ENCODE results near the gene GAB2. TPM values are rescaled to one million over a fixed set of nuclear protein-coding genes. Genes with fewer than 3 reads are reported as not detected.

GAB2 gene
- total RNA-seq, 1 experiment from 2014 or later: 3.3 TPM

DNA sequence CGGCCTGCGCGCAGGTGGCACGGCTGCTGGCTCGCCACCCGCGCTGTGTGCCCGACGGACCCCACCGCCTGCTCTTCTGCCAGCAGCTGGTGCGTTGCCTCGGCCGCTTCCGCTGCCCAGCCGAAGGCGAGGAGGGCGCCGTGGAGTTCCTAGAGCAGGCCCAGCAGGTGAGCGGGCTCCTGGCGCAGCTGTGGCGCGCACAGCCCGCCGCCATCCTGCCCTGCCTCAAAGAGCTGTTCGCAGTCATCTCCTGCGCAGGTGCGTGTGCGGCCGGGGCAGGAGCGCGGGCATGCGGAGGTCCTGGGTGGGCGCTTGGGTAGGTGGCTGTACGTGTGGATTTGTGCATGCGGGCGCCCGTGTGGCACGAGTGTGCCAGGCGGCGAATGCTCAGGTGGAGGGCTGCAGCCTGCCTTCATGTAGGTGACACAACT is 220.9 kb downstream of the GAB2 start:
- no peak overlapping the region for H2BK12ac ChIP-seq (ENCODE audit: insufficient read length, low read depth, low read length)
- no peak overlapping the region for H3K27ac ChIP-seq (ENCODE audit: insufficient read length, low read depth, low read length)
- H2BK5ac ChIP-seq (ENCODE audit: insufficient read length, low read length): no peak overlapping the region
- H3K27me3 Mint-ChIP-seq (ENCODE audit: low read depth): no peaks in the 10 kb centered on the region
- H3K36me3 Mint-ChIP-seq (ENCODE audit: insufficient read depth in 1 of 3, low read depth in 3 of 3): peaks cover 0 to 10% (median 0%) of the 10 kb centered on the region in 3 experiments; a peak in 3 of 7 replicates
- H3K4me1 ChIP-seq (ENCODE audit: insufficient read depth, low read length): no peaks in the 10 kb centered on the region
- no peaks in the 10 kb centered on the region for H4K20me1 ChIP-seq (ENCODE audit: control insufficient read depth, insufficient read depth, insufficient read length)
- no peak overlapping the region for H3K27ac Mint-ChIP-seq
- no peak for TF ChIP-seq CTCF (conservative IDR thresholded peaks at IDR 0.05)
- no CpG with 5 or more reads among the region's 40 CpGs for WGBS (ENCODE audit: extremely low coverage, insufficient read length, low lambda C conversion rate)
- H2AFZ ChIP-seq (ENCODE audit: low read length): no peak overlapping the region
- H3K4ac ChIP-seq (ENCODE audit: low read depth, low read length): no peak overlapping the region
- no peak overlapping the region for H3K23ac ChIP-seq (ENCODE audit: insufficient read length, low read depth, low read length)
- no peak for DNase-seq
- H4K5ac ChIP-seq (ENCODE audit: insufficient read length, low read depth, low read length): no peak overlapping the region
- no peaks in the 10 kb centered on the region for H3K9me3 ChIP-seq (ENCODE audit: control insufficient read depth, low read depth, low read length)
- no peaks in the 10 kb centered on the region for H3K23me2 ChIP-seq (ENCODE audit: insufficient read length, low read depth, low read length, poor library complexity, severe bottlenecking)
- H2BK15ac ChIP-seq (ENCODE audit: low read depth, low read length): no peak overlapping the region
- no peak overlapping the region for H4K8ac ChIP-seq (replicated peaks; ENCODE audit: insufficient read length, low read depth, low read length)
- H2BK120ac ChIP-seq (ENCODE audit: low read depth, low read length, poor library complexity, severe bottlenecking): no peak overlapping the region
- no peak overlapping the region for H2BK20ac ChIP-seq (ENCODE audit: low read depth, low read length, poor library complexity, severe bottlenecking)
- H3K14ac ChIP-seq (ENCODE audit: insufficient read depth, low read length): no peak overlapping the region
- no peaks in the 10 kb centered on the region for H3K79me2 ChIP-seq (ENCODE audit: insufficient read depth, low read length)
- no peaks in the 10 kb centered on the region for H3K27me3 ChIP-seq (ENCODE audit: insufficient read depth, low read length)
- no peak overlapping the region for H4K91ac ChIP-seq (ENCODE audit: insufficient read length, low read depth, low read length)
- no peak overlapping the region for H3K4me3 Mint-ChIP-seq
- no peaks in the 10 kb centered on the region for H3K79me1 ChIP-seq (ENCODE audit: insufficient read depth, low read depth, low read length, poor library complexity, severe bottlenecking)
- no peak overlapping the region for H3K56ac ChIP-seq (ENCODE audit: insufficient read length, low read depth, low read length)
- H3K4me1 Mint-ChIP-seq: peaks cover 2 to 3% of the 10 kb centered on the region in 2 experiments
- no peaks in the 10 kb centered on the region for H3K9me3 Mint-ChIP-seq
- no peak overlapping the region for H3K9ac ChIP-seq (ENCODE audit: extremely low read depth, insufficient read length, low read length)
- no peak overlapping the region for H2AK5ac ChIP-seq (ENCODE audit: insufficient read length, low read length)
- no peak overlapping the region for H3K4me2 ChIP-seq (ENCODE audit: insufficient read depth, insufficient read length, low read length)
- no peak overlapping the region for H3T11ph ChIP-seq (ENCODE audit: low read length)
- no peak overlapping the region for H3K18ac ChIP-seq (ENCODE audit: insufficient read length, low read depth, low read length)

Data from H9 (cell line).